Fibroblast of lung (primary cell): ENCODE results near the gene PCBP4.

Source experiments
- CTCF ChIP-seq, 2 donors: IDR thresholded peaks in 1 of 2; conservative IDR thresholded peaks in 1 of 2; 1 replicate in 1 of 2; 2 replicates in 1 of 2; pipeline ENCODE4 v1.5.1; 2011 to 2012; ENCODE audit warnings: low read length in 2 of 2, control low read depth in 1 of 2, inconsistent platforms in 1 of 2, low read depth in 1 of 2, mild to moderate bottlenecking in 1 of 2
- EZH2 ChIP-seq: IDR thresholded peaks from 2 replicates; pipeline ENCODE4 v1.5.1; 2012; ENCODE audit warnings: low read length, control low read depth, mild to moderate bottlenecking; ENCODE audit errors: missing control alignments

GRCh38 chr3:51937014-51937413, 30.2 kb downstream of the PCBP4 start:
- TF ChIP-seq CTCF (conservative IDR thresholded peaks at IDR 0.05 in 1 of 2, IDR thresholded peaks at IDR 0.05 in 1 of 2; ENCODE audit: low read depth in 1 of 2, low read length in 2 of 2) (no peak), EZH2 (no peak)
